Measurements from ENCODE around the gene ANKRD42. TPM values are rescaled to one million over a fixed set of nuclear protein-coding genes. Genes with fewer than 3 reads are reported as not detected.

Gene ANKRD42
- 4.3 TPM for total RNA-seq
- long read RNA-seq, full-length matches to known transcripts, result 4 of 10 reads
- long read RNA-seq, partial matches to known transcripts, result 0 of 10 reads
- long read RNA-seq, other reads (novel, unspliced or antisense), result 6 of 10 reads

DNA sequence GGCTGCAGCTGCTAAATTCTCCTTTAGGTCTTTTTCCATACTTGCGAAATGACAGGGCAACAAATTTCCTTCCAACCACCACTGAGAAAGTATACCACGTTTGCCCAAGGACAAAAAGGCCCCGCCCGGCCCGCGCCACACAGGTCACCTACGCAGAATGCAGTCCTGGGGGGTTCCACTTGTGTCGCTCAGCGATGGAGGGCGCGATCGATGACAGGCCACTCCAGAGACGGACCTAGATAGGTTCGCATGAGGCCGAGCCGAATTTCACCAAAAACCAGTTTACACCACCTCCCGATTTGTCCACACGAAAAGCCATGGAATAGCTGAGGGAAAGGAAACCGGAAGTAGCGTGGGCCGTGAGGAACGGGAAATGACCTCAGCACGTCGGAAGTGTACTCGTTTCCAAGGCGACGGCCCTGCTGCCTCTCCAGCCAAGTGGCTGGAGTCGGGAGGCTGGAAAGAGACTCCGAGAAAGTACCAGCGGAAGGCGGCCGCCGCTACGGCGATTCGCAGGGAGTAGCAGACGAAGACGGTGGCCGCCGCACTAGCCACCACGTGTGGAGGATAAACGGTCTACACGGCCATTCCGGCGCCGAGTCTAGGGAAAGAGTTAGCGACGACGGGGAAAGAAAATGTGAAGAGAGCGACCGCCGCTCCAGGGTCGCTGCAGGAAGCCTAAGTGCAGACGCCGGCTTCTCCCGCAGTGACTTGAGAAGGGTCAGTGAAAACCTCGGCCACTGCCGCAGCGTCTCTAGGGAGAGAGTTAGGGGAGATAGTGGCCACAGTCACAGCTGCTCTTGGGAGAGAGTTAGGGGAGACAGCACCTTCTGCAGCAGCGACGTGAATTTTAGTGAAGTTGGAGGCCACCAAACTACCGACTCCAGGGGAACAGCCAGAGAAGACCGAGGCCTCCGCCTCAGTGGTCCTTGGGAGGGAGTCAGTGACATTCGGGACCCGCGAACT is at the start of gene ANKRD42:
ANKRD42 (plus strand) TSS at position 398 of the 966 bp plus-strand sequence. CDS start 959 bp downstream, outside the sequence.
- peak; percentile 98 for ATAC-seq
- intact Hi-C loops (cut with micrococcal nuclease), result no loop called here
- peak; percentile 92 for DNase-seq

DNA sequence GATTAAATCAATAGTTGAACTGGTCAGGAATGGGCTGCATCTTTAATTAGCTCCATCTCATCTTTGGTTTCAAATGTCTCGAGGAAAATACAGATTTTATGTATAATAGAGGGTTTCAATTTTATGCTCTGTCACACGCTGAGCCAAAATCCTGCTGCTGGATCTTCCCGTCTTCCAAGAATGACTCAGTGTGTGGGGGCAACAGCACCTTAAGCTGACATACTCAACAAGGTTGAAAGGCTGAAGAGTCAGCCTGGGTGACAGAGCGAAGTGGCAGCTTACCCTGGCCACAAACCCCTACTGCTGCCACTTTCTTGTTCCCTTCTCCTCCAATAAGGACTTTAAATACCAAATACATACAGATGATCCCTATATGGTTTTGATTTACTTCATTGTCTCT is 45.6 kb upstream of the ANKRD42 start:
- ATAC-seq (no peak), DNase-seq (no peak)
- intact Hi-C loops (cut with micrococcal nuclease), result no loop called here

DNA sequence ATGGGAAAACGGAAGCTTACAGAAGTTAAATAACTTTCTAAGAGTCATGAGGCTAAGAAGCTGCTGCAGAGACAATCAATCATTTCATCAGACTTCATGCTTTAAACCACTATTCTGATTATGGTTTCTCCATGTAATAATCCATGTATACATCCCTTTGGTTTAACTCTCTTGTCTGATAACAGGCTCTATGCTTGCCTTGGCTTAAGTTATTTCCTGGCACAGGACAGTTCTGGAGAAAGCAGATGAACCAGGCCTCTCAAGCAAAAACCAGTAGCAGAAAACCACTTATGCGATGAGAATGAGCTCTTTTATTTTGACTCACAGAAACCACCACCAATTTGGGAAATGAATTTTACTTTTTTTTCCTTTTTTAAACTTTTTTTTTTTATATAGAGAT is 43.1 kb upstream of the ANKRD42 start:
- ATAC-seq (no peak), DNase-seq (no peak)
- intact Hi-C loops (cut with micrococcal nuclease), result no loop called here

DNA sequence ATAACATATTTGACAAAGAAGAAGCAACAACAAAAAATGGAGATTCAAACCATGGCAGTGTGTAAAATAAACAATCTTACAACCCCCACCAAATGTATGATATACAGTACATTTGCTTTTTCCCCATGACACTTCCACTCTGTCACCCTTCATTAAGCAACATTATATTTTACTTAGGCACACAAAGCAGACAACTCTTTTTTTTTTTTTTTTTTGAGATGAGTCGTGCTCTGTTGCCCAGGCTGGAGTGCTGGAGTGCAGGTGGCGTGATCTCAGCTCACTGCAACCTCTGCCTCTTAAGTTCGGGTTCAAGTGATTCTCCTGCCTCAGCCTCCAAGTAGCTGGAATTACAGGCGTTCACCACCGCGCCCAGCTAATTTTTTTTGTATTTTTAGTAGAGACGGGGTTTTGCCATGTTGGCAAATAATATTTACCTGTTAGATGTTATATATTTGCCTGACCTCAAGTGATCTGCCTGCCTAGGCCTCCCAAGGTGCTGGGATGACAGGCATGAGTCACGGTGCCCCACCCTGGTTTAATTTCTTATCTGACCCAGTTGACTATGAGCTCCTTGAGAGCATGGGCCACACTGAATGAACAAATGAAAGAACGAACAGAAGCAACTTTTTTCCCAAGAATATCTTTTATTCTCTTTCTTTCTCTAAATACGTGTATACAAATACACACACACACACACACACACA is 42.1 kb upstream of the ANKRD42 start:
- intact Hi-C loops (cut with micrococcal nuclease), result no loop called here
- ATAC-seq (no peak), DNase-seq (no peak)

DNA sequence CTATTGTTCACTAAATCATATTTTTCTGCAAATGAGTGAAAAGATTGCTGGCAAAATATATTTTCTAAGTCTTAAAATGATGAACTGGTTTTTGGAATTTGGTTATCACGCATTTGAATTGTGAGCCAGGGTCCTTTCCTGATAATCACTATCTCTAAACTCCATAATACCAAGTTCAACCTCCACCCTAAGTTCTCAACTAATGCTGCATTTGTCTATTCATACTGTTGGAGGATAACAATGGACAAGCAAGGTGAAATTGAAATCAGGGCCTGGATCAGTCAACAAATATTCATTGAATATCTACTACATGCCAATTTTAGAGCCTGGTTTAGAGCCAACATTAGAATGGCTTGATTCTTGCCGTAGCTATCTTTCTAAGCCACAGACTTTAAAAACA is 41.2 kb upstream of the ANKRD42 start:
- intact Hi-C loops (cut with micrococcal nuclease), result no loop called here
- no peak for ATAC-seq
- no peak for DNase-seq

DNA sequence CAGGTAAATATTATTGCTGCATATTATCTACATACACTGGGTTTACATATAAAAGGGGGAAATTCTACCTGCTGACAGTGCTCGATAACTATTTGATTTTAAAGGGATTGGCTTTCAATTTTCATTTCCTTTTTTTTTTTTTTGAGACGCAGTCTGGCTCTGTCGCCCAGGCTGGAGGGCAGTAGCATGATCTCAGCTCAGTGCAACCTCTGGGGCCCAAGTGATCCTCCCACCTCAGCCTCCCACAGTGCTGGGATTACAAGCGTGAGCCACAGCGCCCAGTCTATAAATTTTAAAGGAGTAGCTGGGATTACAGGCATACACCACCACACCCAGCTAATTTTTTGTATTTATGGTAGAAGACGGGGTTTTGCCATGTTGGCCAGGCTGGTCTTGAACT is 39.7 kb upstream of the ANKRD42 start:
- ATAC-seq (no peak), DNase-seq (no peak)
- intact Hi-C loops (cut with micrococcal nuclease), result no loop called here

DNA sequence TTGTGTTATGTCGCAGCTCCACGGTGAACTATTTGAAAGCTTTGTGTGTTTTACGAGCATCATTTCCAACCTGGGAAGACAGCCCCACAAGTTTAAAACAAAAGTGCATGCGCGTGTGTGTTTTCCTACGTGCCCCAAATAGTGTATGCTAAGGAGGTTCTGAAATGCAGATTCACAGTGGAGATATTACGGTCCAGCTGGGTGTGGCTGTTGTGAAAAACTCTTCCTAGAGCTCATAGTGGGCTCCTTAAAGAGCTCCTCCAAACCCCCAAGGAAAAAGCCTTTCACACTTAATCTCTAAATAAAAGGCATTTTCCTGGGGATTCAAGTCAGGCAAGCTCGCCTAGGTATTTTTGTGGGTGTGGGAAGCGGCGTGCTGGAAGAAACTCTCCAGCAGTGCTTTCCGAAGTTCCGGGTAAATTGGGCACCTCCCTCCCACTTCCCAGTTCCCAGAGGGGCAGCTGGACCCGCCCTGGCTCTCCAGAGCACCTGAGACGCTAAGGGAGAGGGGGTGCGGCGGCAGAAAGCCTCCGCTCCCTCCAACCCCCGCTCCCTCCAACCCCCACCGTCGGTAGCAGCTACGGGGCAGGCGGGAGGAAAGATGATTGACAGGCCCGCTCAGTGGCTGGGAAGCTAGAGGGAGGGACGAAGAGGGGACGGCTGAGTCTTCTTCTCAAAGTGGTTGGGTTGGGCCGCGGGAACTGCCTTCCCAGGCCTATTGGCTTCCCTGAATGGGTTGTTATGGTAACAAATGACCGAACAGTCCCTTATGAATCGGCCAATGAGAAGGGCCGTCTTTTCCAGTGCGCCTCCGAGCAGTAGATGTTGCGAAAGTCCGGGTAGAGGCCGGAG is 37.1 kb upstream of the ANKRD42 start:
- intact Hi-C loops (cut with micrococcal nuclease), result loop anchor here (5.0 kb wide), 1 partner anchor 254 kb away; the partner anchor contains the start of genes DDIAS and PRCP
- ATAC-seq, result peak; percentile 95
- DNase-seq, result peak; percentile 99

DNA sequence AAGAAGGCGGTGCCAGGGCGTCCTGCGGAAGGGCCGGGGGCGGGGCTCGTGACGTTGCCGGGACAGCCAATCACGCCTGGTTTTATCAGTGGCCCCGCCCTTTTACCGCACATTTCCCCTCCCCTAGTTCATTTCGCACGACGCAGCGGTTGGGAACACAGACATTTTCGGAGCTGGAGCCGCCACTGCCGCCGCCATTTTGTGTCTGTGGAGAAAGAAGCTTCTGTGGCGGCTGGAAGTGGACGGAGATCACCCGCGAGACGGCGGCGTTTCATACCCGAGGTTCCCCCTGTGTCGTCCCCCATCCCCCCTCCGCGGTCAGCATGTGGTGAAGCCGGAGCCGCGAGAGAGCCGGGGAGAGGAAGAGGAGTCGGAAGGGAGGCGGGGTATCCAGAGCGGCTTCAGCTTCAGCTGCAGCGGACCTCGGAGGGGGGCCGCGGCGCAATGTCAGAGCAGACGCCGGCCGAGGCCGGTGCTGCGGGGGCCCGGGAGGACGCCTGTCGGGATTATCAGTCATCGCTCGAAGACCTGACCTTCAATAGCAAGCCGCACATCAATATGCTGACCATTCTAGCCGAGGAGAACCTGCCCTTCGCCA is 36.4 kb upstream of the ANKRD42 start, which contains the start of gene PCF11:
PCF11 (plus strand) TSS at position 136 of the 598 bp plus-strand sequence; CDS start at position 445, 309 bp downstream.
- intact Hi-C loops (cut with micrococcal nuclease), result loop anchor here (5.0 kb wide), 1 partner anchor 255 kb away; the partner anchor contains the start of genes DDIAS and PRCP

DNA sequence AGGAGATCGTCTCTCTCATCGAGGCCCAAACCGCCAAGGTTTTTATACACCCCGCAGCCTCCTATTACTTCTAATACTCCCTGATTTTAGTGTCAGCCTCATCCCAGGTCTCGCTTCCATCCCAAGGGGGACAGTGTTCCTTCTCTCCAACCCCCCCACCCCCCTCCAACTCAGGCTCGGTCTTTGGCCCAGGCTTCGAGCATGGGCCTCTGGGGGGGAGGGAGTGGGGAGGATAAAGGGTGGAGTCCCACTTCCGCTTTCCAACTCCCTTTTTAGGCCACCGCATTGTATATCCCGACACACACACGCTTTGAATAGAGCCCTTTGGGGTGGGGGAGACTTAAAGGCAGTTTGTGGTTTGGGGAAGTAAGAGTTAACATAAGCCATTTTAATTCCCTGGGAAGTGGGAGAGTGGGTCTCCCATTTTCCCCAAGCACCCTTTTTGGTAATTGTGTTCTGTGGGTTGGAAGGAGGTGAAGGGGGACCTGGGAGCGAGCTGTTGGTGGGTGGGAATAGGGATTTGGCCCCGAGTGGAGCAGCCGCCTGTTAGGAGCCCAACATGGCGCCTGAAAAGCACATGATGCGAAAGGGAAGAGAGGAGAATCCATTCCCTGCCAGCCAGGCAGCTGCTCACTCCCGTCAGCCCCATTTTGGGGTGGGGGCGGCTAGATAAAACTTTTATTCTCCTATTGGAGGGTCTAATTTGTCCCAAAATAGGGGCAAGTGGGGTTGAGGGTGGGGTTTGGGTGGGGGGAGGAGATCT is 35.7 kb upstream of the ANKRD42 start:
- ATAC-seq (peak; percentile 29), DNase-seq (peak; percentile 48)
- intact Hi-C loops (cut with micrococcal nuclease), result loop anchor here (5.0 kb wide), 1 partner anchor 255 kb away; the partner anchor contains the start of genes DDIAS and PRCP

More for the DNA sequence above, 36.4 kb upstream of the ANKRD42 start, which contains the start of gene PCF11:
- ATAC-seq (peak; percentile 35), DNase-seq (no peak)

DNA sequence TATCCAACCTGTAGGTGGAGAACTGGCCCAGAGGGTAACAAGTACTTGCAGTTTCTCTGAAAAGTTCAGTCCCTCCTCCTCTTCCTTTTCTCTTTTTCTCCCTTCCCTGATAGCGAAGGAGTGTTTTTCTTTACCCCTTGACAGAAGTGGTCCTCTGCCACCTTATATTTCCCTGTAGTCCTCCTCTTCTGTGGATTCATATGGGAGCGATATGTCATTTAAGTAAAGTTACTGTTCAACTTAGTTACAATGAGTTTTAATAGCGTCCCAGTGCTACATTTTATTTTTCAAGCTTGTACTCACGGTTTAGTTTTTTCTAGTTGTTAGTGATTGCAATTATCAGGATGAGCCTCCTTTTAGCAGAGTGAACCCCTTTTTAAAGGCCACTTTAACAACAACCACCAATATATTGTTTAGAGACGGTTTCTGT is 35.1 kb upstream of the ANKRD42 start:
- intact Hi-C loops (cut with micrococcal nuclease), result loop anchor here (5.0 kb wide), 1 partner anchor 256 kb away; the partner anchor contains the start of genes DDIAS and PRCP
- no peak for DNase-seq
- ATAC-seq, result no peak

DNA sequence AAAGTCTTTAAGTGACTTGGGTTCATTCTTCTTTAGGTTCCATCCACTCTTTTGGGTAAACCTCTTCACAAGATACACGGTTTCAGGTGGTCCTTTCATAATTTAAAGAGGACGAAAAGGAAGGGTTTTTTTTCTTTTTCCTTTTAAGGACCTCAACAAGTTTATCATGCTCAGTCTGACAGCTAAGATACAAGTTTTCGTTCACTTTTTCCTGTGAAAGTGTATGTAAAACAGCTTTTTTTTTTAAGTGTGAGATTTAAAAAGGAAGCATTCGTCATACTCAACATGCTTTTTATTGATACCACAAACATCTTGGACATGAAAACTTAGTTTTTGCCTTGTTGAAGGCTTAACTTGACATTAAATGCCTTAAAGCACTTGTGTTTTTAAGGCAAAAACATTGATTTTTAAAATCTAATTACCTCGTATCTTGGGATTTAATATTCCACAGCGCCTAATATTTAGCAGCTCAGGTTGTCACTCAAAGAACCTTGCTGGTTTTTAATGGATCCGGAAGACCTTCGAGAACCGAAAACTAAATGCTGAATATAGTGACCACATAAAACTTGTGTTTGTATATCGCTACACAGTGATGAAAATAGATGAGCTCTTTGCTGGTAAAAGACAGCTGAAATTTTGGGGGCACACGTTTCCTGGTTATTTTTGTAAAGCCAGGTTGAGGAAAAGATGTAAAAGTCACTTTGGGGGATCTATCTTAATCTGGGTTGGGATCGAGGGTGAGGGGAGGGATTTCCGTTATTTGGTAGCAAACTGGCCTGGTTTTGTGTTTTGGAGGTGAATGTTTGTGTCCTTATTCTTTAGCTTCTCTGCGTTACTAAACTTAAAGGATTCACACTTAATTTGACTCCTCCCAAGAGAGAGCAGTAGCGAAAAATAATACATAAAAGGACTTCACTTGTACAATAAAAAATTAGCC is 34.3 kb upstream of the ANKRD42 start:
- DNase-seq (no peak), ATAC-seq (no peak)
- intact Hi-C loops (cut with micrococcal nuclease), result loop anchor here (5.0 kb wide), 1 partner anchor 257 kb away; the partner anchor contains the start of genes DDIAS and PRCP

DNA sequence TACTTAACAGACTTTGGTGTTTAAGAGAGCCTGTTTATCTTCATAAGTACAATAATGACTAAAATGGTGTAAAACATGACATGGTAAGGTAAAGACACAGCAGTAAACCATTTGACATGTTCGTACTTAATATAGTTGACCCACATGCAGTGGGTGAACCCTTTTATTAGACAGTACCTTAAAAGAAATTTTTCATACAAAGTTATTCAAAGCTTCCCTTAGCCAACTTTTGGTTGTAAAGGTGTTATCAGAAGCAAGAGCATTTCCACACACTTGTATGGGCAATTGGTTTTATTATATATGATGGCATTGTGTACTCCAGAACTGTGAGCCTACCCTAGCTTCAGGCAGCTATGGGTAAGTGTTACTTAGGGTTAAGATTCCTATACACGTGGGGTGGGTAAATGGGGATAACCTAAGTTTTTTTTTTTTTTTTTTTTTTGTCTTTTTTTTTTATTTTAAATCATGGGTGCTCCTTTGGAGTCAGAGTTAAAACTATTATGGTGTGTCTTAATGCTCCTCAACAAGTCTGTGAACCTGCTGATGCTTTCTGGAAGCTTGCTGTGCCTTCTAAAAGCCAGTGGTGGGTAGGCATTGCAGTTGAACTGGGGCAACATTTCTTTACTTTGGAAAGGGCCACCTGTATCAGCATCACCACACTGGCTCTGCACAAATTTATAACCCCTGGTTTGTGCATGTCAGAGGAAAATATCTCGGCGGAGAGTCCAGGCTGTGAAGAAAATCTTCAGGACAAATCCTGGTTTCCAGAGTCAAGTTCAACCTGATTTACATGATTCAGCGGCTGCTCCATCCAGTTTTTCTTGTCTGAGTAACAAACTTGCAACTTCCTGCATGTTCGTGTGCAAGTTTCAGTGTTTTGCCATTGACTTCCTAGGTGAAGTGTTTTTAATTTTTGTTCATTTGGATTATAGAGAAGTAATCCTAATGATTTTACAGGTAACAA is 33.3 kb upstream of the ANKRD42 start:
- no peak for ATAC-seq
- intact Hi-C loops (cut with micrococcal nuclease), result loop anchor here (5.0 kb wide), 1 partner anchor 258 kb away; the partner anchor contains the start of genes DDIAS and PRCP
- no peak for DNase-seq

DNA sequence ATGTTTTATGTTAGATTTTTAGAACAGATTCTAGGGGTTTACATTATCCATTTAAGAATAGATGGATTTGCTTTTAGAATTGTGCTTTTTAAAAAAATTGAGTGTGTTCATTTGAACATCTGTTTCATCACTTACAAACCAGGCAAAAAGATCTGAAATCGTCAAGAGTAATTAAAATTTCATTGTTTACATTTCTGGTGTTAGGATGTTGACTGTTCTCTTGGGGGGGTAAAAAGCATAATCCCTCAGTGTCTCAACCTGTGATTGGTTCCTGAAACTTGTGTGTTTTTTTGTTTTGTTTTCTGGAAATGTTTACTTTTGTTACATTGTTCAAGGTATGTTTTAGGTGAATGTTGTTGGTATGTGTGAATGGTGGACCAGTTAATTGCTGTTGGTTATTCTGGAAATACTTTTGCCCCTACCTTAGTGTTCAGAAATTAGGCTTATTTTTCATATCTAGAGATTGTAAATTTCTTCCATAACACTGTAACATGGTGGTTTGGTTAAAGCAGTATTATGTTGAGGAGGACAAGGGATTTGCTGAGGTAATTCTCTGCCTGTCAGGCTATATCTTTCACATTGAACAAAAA is 31.8 kb upstream of the ANKRD42 start:
- ATAC-seq, result no peak
- no peak for DNase-seq
- intact Hi-C loops (cut with micrococcal nuclease), result no loop called here

DNA sequence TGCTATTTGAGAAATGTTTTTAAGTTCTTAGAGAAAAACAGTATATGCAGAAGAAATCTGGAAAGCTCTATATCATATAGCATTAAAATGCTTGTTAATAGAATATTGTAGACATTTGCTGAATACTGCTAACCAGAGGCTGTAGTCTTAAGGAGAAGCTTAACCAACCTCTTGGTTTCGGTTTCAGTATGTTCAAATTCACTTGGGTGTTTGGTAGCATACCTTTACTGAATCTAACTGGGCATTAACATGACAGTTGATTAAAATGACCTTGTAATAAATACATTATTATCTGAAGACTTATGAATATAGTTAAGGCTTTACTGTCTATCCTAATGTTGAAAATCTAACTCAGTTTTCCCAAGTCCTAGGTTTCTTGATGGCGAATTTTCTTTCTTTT is 31.1 kb upstream of the ANKRD42 start:
- ATAC-seq (no peak), DNase-seq (no peak)
- intact Hi-C loops (cut with micrococcal nuclease), result no loop called here

All from left ventricle myocardium superior (tissue), 1 donor.